ENCODE results near the gene RHBDL1.

- no peak for TF ChIP-seq CTCF (IDR thresholded peaks at IDR 0.05)
- no peak for TF ChIP-seq POLR2A (IDR thresholded peaks at IDR 0.05)
- TF ChIP-seq EP300 (IDR thresholded peaks at IDR 0.05), result no peak
- TF ChIP-seq POLR2AphosphoS5 (IDR thresholded peaks at IDR 0.05), result no peak
These were observed 45.0 kb downstream of the RHBDL1 start for GRCh38 chr16:720447-720989.
